Loucy (cell line): ENCODE results near the gene ADAMTS16.

Source experiments
- H2AFZ ChIP-seq: fragments of 200-600 bp; sonication (generic); 2 replicates; pipeline ENCODE4 v1.6.0; 2016; ENCODE audit warnings: antibody characterized with exemption, mild to moderate bottlenecking, low read length, moderate library complexity
- H3F3A ChIP-seq: fragments of 200-600 bp; 2 replicates; pipeline ENCODE4 v1.6.0; 2016; ENCODE audit warnings: antibody characterized with exemption, low read depth, mild to moderate bottlenecking
- H3K27me3 ChIP-seq: fragments of 200-600 bp; sonication (generic); 2 replicates; pipeline ENCODE4 v1.6.1; 2014; ENCODE audit warnings: low read length, mild to moderate bottlenecking; ENCODE audit not compliant: insufficient read depth, poor library complexity, severe bottlenecking
- H3K36me3 ChIP-seq: fragments of 200-600 bp; sonication (generic); 2 replicates; pipeline ENCODE4 v1.6.1; 2016; ENCODE audit warnings: low read length; ENCODE audit not compliant: insufficient read depth
- H3K4me1 ChIP-seq: fragments of 200-600 bp; sonication (generic); 2 replicates; pipeline ENCODE4 v1.5.1; 2014; ENCODE audit warnings: low read length, mild to moderate bottlenecking; ENCODE audit not compliant: insufficient read depth, poor library complexity, severe bottlenecking
- H3K4me2 ChIP-seq: fragments of 200-600 bp; sonication (generic); 2 replicates; pipeline ENCODE4 v1.6.0; 2014; ENCODE audit warnings: antibody characterized with exemption, low read length, low read depth, mild to moderate bottlenecking; ENCODE audit not compliant: poor library complexity, severe bottlenecking
- H3K4me3 ChIP-seq: fragments of 200-600 bp; sonication (generic); 2 replicates; pipeline ENCODE4 v1.5.1; 2014; ENCODE audit warnings: low read length, mild to moderate bottlenecking, mixed read lengths; ENCODE audit not compliant: poor library complexity, severe bottlenecking
- H3K79me2 ChIP-seq: fragments of 200-600 bp; sonication (generic); 2 replicates; pipeline ENCODE4 v1.6.1; 2014; ENCODE audit warnings: low read length; ENCODE audit not compliant: insufficient read depth
- H3K9ac ChIP-seq: fragments of 200-600 bp; sonication (generic); 2 replicates; pipeline ENCODE4 v1.6.0; 2014; ENCODE audit warnings: mild to moderate bottlenecking, low read depth, low read length, moderate library complexity; ENCODE audit not compliant: poor library complexity, severe bottlenecking
- H3K9me2 ChIP-seq: fragments of 200-600 bp; sonication (generic); replicated peaks from 2 replicates; pipeline ENCODE4 v1.6.1; 2016; ENCODE audit warnings: low read depth, low read length, mixed read lengths
- H3K9me3 ChIP-seq: fragments of 200-600 bp; sonication (generic); 2 replicates; pipeline ENCODE4 v1.6.1; 2014; ENCODE audit warnings: mild to moderate bottlenecking, antibody characterized with exemption, low read length, low read depth; ENCODE audit not compliant: insufficient read depth
- H4K20me1 ChIP-seq: fragments of 200-600 bp; sonication (generic); 2 replicates; pipeline ENCODE4 v1.6.0; 2014; ENCODE audit warnings: antibody characterized with exemption, low read length, mild to moderate bottlenecking; ENCODE audit not compliant: insufficient read depth, poor library complexity, severe bottlenecking
- CTCF ChIP-seq: fragments of 200-600 bp; sonication (generic); conservative IDR thresholded peaks from 2 replicates; pipeline ENCODE4 v1.5.1; 2014; ENCODE audit warnings: mild to moderate bottlenecking, antibody characterized with exemption, low read length
- EZH2phosphoT487 ChIP-seq: fragments of 200-600 bp; IDR thresholded peaks from 2 replicates; pipeline ENCODE4 v1.6.1; 2018; ENCODE audit warnings: antibody characterized with exemption, mild to moderate bottlenecking, moderate library complexity, borderline replicate concordance

The ADAMTS16 gene

DNA sequence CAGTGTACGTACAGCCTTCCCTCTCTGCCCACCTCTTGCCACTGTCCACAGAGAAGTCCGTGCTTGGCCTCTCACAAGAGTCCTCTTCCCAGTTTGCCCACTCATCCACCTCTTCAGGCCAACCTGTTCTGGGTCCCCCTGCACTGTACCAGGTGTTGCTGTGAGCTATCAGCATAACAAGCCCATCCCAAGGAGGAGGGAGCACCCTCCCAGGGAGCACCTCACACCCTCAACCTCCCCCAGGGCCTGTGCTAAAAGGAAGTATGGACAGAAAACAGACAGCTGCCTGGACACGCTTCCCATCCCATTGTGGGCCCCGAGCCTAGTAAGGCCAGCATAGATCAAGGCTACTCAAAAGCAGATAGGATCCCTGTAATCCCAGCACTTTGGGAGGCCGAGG lies 168.2 kb downstream of the ADAMTS16 start:
- no peaks in the 10 kb centered on the region for H3K79me2 ChIP-seq
- H3K4me2 ChIP-seq, result no peak overlapping the region
- H4K20me1 ChIP-seq, result no peaks in the 10 kb centered on the region
- no peak overlapping the region for H3K9ac ChIP-seq
- H3K9me2 ChIP-seq, result no peaks in the 10 kb centered on the region
- TF ChIP-seq EZH2phosphoT487 (no peak), CTCF (no peak)
- H3F3A ChIP-seq, result no peaks in the 10 kb centered on the region
- H3K4me1 ChIP-seq, result no peaks in the 10 kb centered on the region
- H3K9me3 ChIP-seq, result peaks cover 3% of the 10 kb centered on the region; the same call in 1 of the 2 replicates
- no peaks in the 10 kb centered on the region for H3K27me3 ChIP-seq
- no peaks in the 10 kb centered on the region for H3K36me3 ChIP-seq
- no peak overlapping the region for H3K4me3 ChIP-seq
- no peak overlapping the region for H2AFZ ChIP-seq

- Histone ChIP-seq H3F3A (no peaks in the 10 kb centered on the region), H3K4me1 (no peaks in the 10 kb centered on the region), H3K9me2 (no peaks in the 10 kb centered on the region), H3K36me3 (no peaks in the 10 kb centered on the region), H3K9ac (no peak overlapping the region), H4K20me1 (no peaks in the 10 kb centered on the region), H3K4me3 (no peak overlapping the region), H3K4me2 (no peak overlapping the region), H3K9me3 (peaks cover 3% of the 10 kb centered on the region; the same call in 1 of the 2 replicates), H3K79me2 (no peaks in the 10 kb centered on the region), H3K27me3 (no peaks in the 10 kb centered on the region), H2AFZ (no peak overlapping the region)
- TF ChIP-seq CTCF, result no peak
- no peak for TF ChIP-seq EZH2phosphoT487
These were observed 169.5 kb downstream of the ADAMTS16 start for GRCh38 chr5:5309645-5310044.

GRCh38 chr5:5313101-5313635 lies 173.0 kb downstream of the ADAMTS16 start:
- H4K20me1 ChIP-seq, result no peaks in the 10 kb centered on the region
- no peaks in the 10 kb centered on the region; the same call in 1 of the 2 replicates for H3K9me3 ChIP-seq
- TF ChIP-seq CTCF (no peak), EZH2phosphoT487 (no peak)
- H3K27me3 ChIP-seq, result no peaks in the 10 kb centered on the region
- no peak overlapping the region for H3K9ac ChIP-seq
- H3K4me1 ChIP-seq, result no peaks in the 10 kb centered on the region
- no peaks in the 10 kb centered on the region for H3K36me3 ChIP-seq
- H3K4me2 ChIP-seq, result no peak overlapping the region
- no peaks in the 10 kb centered on the region for H3K79me2 ChIP-seq
- no peak overlapping the region for H3K4me3 ChIP-seq
- no peaks in the 10 kb centered on the region for H3K9me2 ChIP-seq
- no peak overlapping the region for H2AFZ ChIP-seq
- no peaks in the 10 kb centered on the region for H3F3A ChIP-seq
